ENCODE measurements around the gene OR5K2.

OR5K2 gene

DNA sequence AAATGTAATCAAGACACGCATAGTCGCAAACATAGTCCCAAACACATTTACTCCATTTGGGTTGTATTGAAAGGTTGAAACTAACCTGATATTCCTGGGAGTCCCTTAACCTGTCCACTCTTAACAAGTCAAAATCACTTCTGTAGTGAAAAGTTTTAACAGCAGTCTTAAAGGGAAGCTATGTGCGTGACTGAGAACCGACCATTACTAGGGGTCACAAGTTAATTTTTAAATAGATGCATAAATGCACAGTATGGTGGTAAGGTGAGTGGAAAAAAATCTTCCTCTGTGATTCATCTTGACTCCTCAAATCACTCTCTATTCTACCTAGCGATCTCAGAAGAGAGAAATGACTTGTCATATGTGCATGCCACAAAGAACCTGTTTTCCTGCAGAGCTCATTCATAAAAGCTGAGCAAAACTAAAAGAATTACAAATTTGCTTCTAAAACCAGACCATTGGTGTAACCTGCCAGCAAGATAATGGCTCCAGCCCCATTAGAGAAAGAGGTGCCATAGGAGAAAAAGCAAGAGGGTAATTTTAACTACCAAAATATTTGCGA lies 39.1 kb downstream of the OR5K2 start:
- DNase-seq (ENCODE audit: low read depth), result no peak
- no peak overlapping the region for H3K4me3 ChIP-seq (ENCODE audit: low read depth, low read length)
- TF ChIP-seq, protein P1, sequence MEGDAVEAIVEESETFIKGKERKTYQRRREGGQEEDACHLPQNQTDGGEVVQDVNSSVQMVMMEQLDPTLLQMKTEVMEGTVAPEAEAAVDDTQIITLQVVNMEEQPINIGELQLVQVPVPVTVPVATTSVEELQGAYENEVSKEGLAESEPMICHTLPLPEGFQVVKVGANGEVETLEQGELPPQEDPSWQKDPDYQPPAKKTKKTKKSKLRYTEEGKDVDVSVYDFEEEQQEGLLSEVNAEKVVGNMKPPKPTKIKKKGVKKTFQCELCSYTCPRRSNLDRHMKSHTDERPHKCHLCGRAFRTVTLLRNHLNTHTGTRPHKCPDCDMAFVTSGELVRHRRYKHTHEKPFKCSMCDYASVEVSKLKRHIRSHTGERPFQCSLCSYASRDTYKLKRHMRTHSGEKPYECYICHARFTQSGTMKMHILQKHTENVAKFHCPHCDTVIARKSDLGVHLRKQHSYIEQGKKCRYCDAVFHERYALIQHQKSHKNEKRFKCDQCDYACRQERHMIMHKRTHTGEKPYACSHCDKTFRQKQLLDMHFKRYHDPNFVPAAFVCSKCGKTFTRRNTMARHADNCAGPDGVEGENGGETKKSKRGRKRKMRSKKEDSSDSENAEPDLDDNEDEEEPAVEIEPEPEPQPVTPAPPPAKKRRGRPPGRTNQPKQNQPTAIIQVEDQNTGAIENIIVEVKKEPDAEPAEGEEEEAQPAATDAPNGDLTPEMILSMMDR (IDR thresholded peaks at IDR 0.05; ENCODE audit: control insufficient read depth, extremely low read depth, insufficient read depth), result no peak

DNA sequence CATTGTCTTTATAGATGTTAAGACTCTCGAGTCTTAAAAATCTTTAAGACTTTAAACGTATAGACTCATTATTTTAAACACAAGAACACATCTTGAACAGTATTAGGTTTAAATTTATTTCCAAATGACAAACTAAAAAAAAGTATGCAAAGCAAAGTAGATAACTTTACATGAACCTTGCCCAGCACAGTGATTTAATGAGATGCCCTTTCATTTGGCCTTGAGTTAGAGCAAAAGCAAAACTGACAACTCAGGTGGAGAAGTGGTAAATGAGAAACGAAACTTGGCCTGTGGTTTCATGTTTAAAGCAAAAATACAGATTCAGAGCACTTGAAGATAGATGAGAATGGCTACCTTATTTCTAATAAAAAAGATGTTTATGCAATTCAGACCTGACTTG lies 42.9 kb downstream of the OR5K2 start:
- no peak overlapping the region for H3K4me3 ChIP-seq (ENCODE audit: low read depth, low read length)
- no peak for DNase-seq (ENCODE audit: low read depth)
- TF ChIP-seq, protein P1 (IDR thresholded peaks at IDR 0.05; ENCODE audit: control insufficient read depth, extremely low read depth, insufficient read depth), result no peak

DNA sequence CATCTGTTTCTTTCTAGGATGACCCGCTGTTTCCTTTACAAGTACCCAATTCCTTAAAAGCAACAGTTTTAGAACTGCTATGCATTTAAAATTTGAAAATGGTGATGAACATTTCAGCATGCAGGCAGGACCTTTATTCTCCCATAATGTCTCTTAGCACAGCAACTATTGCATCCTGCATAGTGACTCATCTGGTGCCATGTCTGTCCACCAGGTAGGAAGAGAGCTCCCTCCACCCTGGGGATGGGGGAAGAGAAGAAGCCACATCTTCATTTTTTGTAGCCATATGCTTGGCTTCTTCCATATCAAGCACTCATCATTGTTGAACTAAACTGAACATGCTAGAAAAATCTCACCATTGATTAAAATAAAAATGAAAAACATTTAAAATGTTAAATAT lies 44.2 kb downstream of the OR5K2 start:
- TF ChIP-seq, protein P1 (IDR thresholded peaks at IDR 0.05; ENCODE audit: control insufficient read depth, extremely low read depth, insufficient read depth), result no peak
- H3K4me3 ChIP-seq (ENCODE audit: low read depth, low read length), result no peak overlapping the region
- no peak for DNase-seq (ENCODE audit: low read depth)

GRCh38 chr3:98542623-98543022 lies 45.1 kb downstream of the OR5K2 start:
- H3K4me3 ChIP-seq (ENCODE audit: low read depth, low read length), result no peak overlapping the region
- DNase-seq (ENCODE audit: low read depth), result no peak
- TF ChIP-seq, protein P1 (IDR thresholded peaks at IDR 0.05; ENCODE audit: control insufficient read depth, extremely low read depth, insufficient read depth), result no peak

DNA sequence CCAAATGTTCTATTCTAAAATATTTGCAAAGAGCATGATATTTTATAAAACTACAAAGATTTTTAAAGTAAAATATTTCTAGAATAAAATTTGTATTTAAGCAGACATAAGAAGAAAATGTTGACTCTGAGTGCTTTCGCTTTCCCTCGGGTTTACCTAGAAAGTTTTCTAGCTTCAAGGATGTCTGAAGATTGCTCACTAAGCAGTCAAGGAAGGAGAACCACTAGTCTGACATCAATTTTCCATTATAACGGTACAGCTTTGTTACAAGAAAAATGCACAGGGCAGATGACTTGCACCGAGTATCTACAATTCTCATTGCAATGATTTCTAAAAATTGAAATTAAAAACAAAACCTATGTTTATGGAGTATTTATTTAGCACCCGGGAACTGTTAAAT lies 48.5 kb downstream of the OR5K2 start:
- H3K4me3 ChIP-seq (ENCODE audit: low read depth, low read length), result no peak overlapping the region
- TF ChIP-seq, protein P1 (IDR thresholded peaks at IDR 0.05; ENCODE audit: control insufficient read depth, extremely low read depth, insufficient read depth), result no peak
- DNase-seq (ENCODE audit: low read depth), result no peak

Measured in LNCaP clone FGC (cell line).